SK-N-SH (cell line): Measurements from ENCODE around the gene ZCCHC10.

Source experiments
- NRF1 ChIP-seq: IDR thresholded peaks from 2 replicates; pipeline ENCODE4 v1.6.1; 2012; ENCODE audit warnings: low read depth, mild to moderate bottlenecking, low read length
- POLR2AphosphoS5 ChIP-seq: IDR thresholded peaks from 2 replicates; pipeline ENCODE4 v1.6.1; 2012; ENCODE audit warnings: low read depth, low read length
- RAD21 ChIP-seq: IDR thresholded peaks from 2 replicates; pipeline ENCODE4 v1.6.1; 2012; ENCODE audit warnings: mild to moderate bottlenecking, low read length
- REST ChIP-seq: IDR thresholded peaks from 2 replicates; pipeline ENCODE4 v1.6.1; 2012; ENCODE audit warnings: mild to moderate bottlenecking, low read depth, low read length, moderate library complexity
- RFX5 ChIP-seq: IDR thresholded peaks from 2 replicates; pipeline ENCODE4 v1.6.1; 2012; ENCODE audit warnings: mild to moderate bottlenecking, improper control_type of control experiment, low read length
- SIN3A ChIP-seq: IDR thresholded peaks from 2 replicates; pipeline ENCODE4 v1.6.1; 2012; ENCODE audit warnings: low read depth, mild to moderate bottlenecking, low read length, moderate library complexity, borderline replicate concordance
- TAF1 ChIP-seq: IDR thresholded peaks from 2 replicates; pipeline ENCODE4 v1.6.1; 2012; ENCODE audit warnings: low read depth, mild to moderate bottlenecking, low read length, moderate library complexity, borderline replicate concordance
- USF1 ChIP-seq: IDR thresholded peaks from 2 replicates; pipeline ENCODE4 v1.4.0; 2012; ENCODE audit warnings: low read depth, borderline replicate concordance
- TF ChIP-seq, protein P1 (sequence below): fragments of 150-350 bp; IDR thresholded peaks from 2 replicates; pipeline ENCODE4 v1.6.1; 2017; ENCODE audit warnings: antibody characterized with exemption, low read length, low read depth, borderline replicate concordance
- TF ChIP-seq, protein P2 (sequence below): fragments of 200-600 bp; sonication (generic); IDR thresholded peaks from 2 replicates; pipeline ENCODE4 v1.6.1; 2017; ENCODE audit warnings: antibody characterized with exemption, mild to moderate bottlenecking, moderate library complexity

GRCh38 chr5:132965120-132965519, 61.2 kb downstream of the ZCCHC10 start:
- no peak for TF ChIP-seq TAF1
- no peak for TF ChIP-seq REST
- TF ChIP-seq SIN3A, result no peak
- TF ChIP-seq POLR2AphosphoS5, result no peak
- TF ChIP-seq, protein P1, sequence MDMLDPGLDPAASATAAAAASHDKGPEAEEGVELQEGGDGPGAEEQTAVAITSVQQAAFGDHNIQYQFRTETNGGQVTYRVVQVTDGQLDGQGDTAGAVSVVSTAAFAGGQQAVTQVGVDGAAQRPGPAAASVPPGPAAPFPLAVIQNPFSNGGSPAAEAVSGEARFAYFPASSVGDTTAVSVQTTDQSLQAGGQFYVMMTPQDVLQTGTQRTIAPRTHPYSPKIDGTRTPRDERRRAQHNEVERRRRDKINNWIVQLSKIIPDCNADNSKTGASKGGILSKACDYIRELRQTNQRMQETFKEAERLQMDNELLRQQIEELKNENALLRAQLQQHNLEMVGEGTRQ, result no peak
- TF ChIP-seq RFX5, result no peak
- TF ChIP-seq NRF1, result no peak
- no peak for TF ChIP-seq RAD21
- no peak for TF ChIP-seq USF1
- TF ChIP-seq, protein P2, sequence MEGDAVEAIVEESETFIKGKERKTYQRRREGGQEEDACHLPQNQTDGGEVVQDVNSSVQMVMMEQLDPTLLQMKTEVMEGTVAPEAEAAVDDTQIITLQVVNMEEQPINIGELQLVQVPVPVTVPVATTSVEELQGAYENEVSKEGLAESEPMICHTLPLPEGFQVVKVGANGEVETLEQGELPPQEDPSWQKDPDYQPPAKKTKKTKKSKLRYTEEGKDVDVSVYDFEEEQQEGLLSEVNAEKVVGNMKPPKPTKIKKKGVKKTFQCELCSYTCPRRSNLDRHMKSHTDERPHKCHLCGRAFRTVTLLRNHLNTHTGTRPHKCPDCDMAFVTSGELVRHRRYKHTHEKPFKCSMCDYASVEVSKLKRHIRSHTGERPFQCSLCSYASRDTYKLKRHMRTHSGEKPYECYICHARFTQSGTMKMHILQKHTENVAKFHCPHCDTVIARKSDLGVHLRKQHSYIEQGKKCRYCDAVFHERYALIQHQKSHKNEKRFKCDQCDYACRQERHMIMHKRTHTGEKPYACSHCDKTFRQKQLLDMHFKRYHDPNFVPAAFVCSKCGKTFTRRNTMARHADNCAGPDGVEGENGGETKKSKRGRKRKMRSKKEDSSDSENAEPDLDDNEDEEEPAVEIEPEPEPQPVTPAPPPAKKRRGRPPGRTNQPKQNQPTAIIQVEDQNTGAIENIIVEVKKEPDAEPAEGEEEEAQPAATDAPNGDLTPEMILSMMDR, result no peak
